ENCODE measurements around the gene TBCD. TPM values are rescaled to one million over a fixed set of nuclear protein-coding genes. Genes with fewer than 3 reads are reported as not detected.

The TBCD gene
- total RNA-seq, 2 donors from 2014 or later, result 55.0 to 55.5 TPM

DNA sequence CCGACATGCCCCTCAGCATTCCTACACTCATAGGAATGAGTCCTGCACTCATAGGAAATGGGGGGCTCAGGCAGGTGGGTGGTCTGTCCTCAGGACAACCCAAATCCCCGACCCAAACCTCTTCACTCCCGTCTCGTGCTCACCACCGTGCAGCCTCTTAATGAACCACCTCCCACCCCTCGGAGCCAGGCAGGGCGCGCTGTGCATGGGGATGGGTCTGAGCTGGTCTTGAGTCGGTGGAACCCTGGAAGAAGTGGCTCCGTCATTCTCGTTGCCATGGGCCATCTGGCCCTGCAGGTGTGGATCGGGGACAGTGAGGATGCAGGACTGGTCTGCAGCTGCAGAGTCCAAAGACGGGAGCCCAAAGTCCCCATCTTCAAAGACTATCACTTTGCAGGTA, 47.0 kb upstream of the TBCD start:
- H3K9me3 ChIP-seq, result no peaks in the 10 kb centered on the region
- no peaks in the 10 kb centered on the region for H3K36me3 ChIP-seq
- no peak overlapping the region for H3K27ac ChIP-seq
- DNase-seq (ENCODE audit: low spot score), result no peak
- H3K4me3 ChIP-seq, result no peak overlapping the region
- H3K27me3 ChIP-seq (replicated peaks; ENCODE audit: insufficient read depth), result no peaks in the 10 kb centered on the region
- no peaks in the 10 kb centered on the region for H3K4me1 ChIP-seq (ENCODE audit: control insufficient read depth in 1 of 2, low read depth in 2 of 2)
- TF ChIP-seq, protein P1, sequence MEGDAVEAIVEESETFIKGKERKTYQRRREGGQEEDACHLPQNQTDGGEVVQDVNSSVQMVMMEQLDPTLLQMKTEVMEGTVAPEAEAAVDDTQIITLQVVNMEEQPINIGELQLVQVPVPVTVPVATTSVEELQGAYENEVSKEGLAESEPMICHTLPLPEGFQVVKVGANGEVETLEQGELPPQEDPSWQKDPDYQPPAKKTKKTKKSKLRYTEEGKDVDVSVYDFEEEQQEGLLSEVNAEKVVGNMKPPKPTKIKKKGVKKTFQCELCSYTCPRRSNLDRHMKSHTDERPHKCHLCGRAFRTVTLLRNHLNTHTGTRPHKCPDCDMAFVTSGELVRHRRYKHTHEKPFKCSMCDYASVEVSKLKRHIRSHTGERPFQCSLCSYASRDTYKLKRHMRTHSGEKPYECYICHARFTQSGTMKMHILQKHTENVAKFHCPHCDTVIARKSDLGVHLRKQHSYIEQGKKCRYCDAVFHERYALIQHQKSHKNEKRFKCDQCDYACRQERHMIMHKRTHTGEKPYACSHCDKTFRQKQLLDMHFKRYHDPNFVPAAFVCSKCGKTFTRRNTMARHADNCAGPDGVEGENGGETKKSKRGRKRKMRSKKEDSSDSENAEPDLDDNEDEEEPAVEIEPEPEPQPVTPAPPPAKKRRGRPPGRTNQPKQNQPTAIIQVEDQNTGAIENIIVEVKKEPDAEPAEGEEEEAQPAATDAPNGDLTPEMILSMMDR (IDR thresholded peaks at IDR 0.05), result no peak
- ATAC-seq (ENCODE audit: insufficient number of reproducible peaks, low FRiP score, low read depth), result no peak

DNA sequence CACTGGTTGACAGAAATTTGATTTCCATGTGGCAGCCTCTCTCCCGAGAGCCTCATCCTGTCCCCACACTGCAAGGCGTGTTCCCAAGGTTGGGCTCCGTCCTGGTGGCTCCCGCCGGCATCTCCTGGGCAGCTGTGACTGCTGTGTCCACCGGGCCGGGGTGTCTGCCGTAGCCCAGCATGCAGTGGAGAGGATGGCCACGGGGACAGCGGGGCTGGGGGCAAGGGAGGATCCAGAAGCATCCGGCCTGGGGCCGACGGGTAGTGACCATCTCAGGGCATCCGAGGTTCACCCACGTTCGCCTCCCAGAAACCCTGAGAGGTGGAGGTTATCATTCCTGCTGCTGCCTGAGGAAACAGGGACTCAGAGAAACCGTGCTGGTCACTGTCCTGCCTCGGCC, 46.1 kb upstream of the TBCD start:
- H3K9me3 ChIP-seq, result no peaks in the 10 kb centered on the region
- H3K27me3 ChIP-seq (replicated peaks; ENCODE audit: insufficient read depth), result no peaks in the 10 kb centered on the region
- TF ChIP-seq, protein P1 (IDR thresholded peaks at IDR 0.05), result no peak
- H3K4me1 ChIP-seq (ENCODE audit: control insufficient read depth in 1 of 2, low read depth in 2 of 2), result no peaks in the 10 kb centered on the region
- ATAC-seq (ENCODE audit: insufficient number of reproducible peaks, low FRiP score, low read depth), result no peak
- no peaks in the 10 kb centered on the region for H3K36me3 ChIP-seq
- H3K4me3 ChIP-seq, result no peak overlapping the region
- no peak overlapping the region for H3K27ac ChIP-seq
- DNase-seq (ENCODE audit: low spot score), result no peak

DNA sequence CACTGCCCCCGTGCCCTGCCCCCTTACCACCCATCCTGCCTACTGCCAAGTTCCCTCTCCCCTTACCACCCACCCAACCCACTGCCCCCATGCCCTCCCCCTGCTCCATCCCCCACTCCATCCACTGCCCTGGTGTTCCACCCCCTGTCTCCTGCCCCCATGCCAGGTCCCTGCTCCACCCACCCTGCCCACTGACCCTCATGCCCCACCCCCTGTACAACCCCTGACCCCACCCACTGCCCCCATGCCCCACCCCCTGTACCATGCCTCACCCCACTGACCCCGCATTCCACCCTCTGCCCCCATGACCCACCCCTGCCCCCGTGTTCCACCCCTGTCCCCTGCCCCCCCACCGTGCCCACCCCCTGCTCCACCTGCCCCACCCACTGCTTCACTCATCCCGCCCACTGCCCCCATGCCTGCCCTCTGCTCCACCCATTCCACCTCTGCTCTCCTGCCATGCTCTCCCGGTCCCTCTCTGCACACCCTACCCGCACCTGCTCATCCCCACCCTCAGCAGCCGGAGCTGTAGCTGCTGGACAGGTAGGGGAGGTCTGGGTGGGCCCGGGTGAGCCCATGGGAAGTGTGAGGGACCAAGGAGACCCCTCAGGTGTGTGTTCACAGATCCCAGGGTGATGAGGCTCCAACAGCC, 42.7 kb upstream of the TBCD start:
- no peak for ATAC-seq (ENCODE audit: insufficient number of reproducible peaks, low FRiP score, low read depth)
- no peak overlapping the region for H3K27ac ChIP-seq
- H3K27me3 ChIP-seq (replicated peaks; ENCODE audit: insufficient read depth), result no peaks in the 10 kb centered on the region
- H3K36me3 ChIP-seq, result no peaks in the 10 kb centered on the region
- TF ChIP-seq, protein P1 (IDR thresholded peaks at IDR 0.05), result no peak
- no peak overlapping the region for H3K4me3 ChIP-seq
- no peaks in the 10 kb centered on the region for H3K9me3 ChIP-seq
- no peaks in the 10 kb centered on the region for H3K4me1 ChIP-seq (ENCODE audit: control insufficient read depth in 1 of 2, low read depth in 2 of 2)
- no peak for DNase-seq (ENCODE audit: low spot score)

DNA sequence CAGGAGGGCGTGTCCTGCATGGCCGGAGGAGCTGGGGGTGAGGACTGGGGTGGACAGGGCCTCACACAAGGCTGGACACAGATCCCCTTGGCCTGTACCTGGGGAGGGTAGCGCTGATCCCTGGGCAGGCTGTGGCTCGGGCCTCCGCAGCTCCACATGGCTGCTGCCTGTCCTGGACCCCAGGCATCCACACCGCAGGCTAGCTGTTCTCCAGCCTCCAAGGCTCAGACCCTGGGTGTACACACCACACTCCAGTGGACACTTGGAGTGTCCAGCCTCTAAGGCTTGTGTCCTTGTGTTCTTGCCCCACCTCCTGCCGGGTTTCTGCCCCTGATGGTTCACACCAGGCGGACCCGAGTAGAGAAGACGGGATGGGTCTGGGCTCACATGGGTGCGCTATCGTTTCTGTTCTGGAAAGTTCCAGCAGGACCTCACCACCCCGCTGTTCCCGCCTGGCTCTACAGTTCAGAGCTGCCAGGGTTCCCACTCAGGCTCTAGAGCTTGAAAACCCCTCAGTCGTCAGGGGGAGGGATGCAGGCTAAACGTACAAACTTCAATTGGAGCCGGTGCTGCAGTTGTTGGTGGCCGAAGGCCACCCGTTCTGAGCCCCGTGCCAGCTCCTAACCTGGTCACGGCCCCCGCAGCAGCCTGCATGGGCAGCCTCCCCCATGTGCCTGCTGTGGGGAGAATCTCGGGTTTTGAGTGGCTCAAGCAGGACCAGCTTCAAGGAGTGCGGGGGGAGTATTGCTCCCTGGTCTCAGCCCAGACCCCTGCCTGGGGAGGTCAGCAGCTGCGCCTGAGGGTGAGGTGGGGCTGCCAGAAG, 42.0 kb upstream of the TBCD start:
- TF ChIP-seq, protein P1 (IDR thresholded peaks at IDR 0.05), result no peak
- Histone ChIP-seq H3K4me3 (no peak overlapping the region), H3K4me1 (ENCODE audit: control insufficient read depth in 1 of 2, low read depth in 2 of 2) (no peaks in the 10 kb centered on the region), H3K27me3 (replicated peaks; ENCODE audit: insufficient read depth) (no peaks in the 10 kb centered on the region), H3K27ac (no peak overlapping the region), H3K36me3 (no peaks in the 10 kb centered on the region), H3K9me3 (no peaks in the 10 kb centered on the region)
- ATAC-seq (ENCODE audit: insufficient number of reproducible peaks, low FRiP score, low read depth) (no peak), DNase-seq (ENCODE audit: low spot score) (no peak)

DNA sequence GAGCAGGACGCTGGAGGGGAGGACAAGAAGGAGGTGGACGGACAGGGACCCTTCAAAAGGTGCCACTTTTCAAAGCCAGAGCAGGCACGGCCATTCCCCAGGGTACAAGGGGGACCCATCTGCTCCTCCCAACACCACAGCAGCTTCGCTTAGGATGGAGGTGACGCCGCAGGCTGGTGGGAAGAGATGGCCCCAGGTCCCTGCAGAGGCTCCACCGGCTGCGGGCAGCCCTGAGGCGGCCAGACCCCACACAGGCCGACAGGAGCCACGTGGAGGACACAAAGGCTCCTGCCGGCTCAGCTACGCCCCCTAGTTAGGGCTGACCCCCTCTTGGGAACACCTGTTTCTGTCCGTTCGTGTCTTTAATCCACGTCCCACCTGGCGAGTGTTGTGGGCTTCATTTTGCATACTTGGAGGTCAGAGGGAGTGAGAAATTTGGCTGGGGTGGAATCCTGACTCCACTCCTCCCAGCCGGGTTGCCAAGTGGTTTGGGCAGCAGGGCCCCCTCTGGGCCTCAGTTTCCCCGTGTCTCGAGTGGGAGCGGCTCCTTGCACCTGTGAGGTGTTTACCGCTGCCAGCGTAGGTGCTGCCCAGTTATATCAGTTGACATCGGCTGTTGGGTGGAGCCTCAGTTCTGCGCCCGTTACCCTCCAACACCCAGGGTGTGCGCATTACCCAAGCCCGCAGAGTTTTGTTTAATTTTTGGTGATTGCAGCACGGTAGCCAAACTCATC, 41.2 kb upstream of the TBCD start:
- Histone ChIP-seq H3K4me3 (no peak overlapping the region), H3K4me1 (ENCODE audit: control insufficient read depth in 1 of 2, low read depth in 2 of 2) (peaks cover 0 to under 1% of the 10 kb centered on the region in 2 donors), H3K27ac (no peak overlapping the region), H3K36me3 (no peaks in the 10 kb centered on the region), H3K9me3 (no peaks in the 10 kb centered on the region), H3K27me3 (replicated peaks; ENCODE audit: insufficient read depth) (no peaks in the 10 kb centered on the region)
- ATAC-seq (ENCODE audit: insufficient number of reproducible peaks, low FRiP score, low read depth) (no peak), DNase-seq (ENCODE audit: low spot score) (no peak)
- TF ChIP-seq, protein P1 (IDR thresholded peaks at IDR 0.05), result no peak
